Measurements from ENCODE around the gene DGCR6.
"Not testable (repeated sequence)": the region's sequence is repeated elsewhere in the genome, so short reads cannot be mapped to it uniquely, and the experiment has no call there.

DGCR6 gene

DNA sequence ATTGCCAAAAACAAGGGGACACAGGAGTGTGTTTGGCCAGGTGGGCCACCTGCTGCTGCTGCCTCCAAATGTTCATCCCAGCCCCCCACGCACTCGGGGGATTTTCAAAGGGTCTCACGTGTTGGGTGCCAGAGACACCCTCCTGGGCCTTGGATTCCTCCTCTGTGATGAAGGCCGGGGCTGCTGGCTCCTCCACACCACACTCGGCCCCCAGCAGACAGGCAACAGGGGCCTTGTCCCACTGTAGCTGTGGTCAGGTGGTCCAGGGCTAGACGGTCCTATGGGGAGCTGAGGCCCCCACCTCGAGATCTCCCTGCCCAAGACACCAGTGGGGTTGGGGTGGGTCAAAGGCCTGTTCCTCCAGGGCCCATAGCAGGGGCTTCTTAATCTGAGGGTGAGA lies 55.1 kb downstream of the DGCR6 start:
- not testable (repeated sequence) for DNase-seq
